ENCODE measurements around the gene FLYWCH2. TPM values are rescaled to one million over a fixed set of nuclear protein-coding genes. Genes with fewer than 3 reads are reported as not detected.

FLYWCH2 gene
- total and polyA plus RNA-seq, 9 of the 15 experiments (the other 6 are each of a cell fraction or from before 2014, with no cell fraction given) = 0.70 to 55.5 (median 7.6) TPM

DNA sequence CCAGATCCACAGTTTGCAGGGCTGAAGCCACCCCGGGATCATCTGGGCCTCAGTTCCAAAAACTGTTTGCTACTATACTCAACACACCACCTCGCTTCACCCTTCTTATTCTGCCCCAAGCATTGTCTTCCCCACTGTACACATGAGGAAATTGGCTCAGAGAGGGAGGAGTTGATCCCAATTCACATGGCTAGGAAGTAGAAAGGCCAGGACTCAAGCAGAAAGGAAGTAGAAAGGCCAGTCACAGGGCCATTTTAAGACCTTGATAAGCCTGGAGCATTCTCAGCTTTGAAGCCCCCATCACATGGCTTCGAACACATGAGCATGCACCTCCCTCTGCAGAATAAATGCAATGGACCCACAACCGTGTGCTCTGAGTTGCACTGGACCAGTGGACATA lies 17.4 kb upstream of the FLYWCH2 start (continued):
- TF ChIP-seq, protein P1, sequence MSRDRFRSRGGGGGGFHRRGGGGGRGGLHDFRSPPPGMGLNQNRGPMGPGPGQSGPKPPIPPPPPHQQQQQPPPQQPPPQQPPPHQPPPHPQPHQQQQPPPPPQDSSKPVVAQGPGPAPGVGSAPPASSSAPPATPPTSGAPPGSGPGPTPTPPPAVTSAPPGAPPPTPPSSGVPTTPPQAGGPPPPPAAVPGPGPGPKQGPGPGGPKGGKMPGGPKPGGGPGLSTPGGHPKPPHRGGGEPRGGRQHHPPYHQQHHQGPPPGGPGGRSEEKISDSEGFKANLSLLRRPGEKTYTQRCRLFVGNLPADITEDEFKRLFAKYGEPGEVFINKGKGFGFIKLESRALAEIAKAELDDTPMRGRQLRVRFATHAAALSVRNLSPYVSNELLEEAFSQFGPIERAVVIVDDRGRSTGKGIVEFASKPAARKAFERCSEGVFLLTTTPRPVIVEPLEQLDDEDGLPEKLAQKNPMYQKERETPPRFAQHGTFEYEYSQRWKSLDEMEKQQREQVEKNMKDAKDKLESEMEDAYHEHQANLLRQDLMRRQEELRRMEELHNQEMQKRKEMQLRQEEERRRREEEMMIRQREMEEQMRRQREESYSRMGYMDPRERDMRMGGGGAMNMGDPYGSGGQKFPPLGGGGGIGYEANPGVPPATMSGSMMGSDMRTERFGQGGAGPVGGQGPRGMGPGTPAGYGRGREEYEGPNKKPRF (IDR thresholded peaks at IDR 0.05; ENCODE audit: low read depth, low read length) = no peak
- TF ChIP-seq ILK (tag; IDR thresholded peaks at IDR 0.05; ENCODE audit: borderline replicate concordance, low read depth) = no peak
- no peak for TF ChIP-seq MBD2 (IDR thresholded peaks at IDR 0.05; ENCODE audit: borderline replicate concordance, low read depth)

DNA sequence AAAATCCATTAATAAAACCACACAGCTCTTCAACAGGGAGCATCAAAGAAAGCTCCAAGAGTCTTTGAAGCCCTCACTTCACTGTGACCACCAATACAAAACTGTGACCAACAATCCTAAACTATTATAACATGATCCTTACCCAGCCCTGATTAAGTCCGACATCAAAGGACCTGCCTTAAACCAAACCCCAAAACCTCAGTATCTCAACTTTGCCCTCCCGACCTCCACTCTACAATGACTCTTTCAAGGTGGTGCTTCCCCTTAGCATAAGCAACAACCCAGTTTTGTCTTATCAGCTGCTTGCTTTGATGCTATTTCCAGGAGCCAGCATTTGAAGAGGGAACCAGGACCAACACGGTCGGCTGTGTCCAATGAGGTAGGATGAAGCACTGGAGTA lies 16.6 kb upstream of the FLYWCH2 start:
- CTCF ChIA-PET (ENCODE audit: low intra/inter-chr PET ratio) = no interaction called here
- ATAC-seq (no peak), DNase-seq (ENCODE audit: extremely low read depth in 1 of 4, low spot score in 3 of 4) (no peak), FAIRE-seq (no peak)
- no peaks in the 10 kb centered on the region for H4K20me1 ChIP-seq (replicated peaks; ENCODE audit: control insufficient read depth, insufficient read depth, low read length)
- no peak overlapping the region for H3K27ac ChIP-seq (ENCODE audit: extremely low read depth, low read depth, low read length)
- POLR2A ChIA-PET = no interaction called here
- no peaks in the 10 kb centered on the region for H3K9me3 ChIP-seq (replicated peaks; ENCODE audit: control insufficient read depth, insufficient read depth, low read depth, low read length)
- H2AFZ ChIP-seq (ENCODE audit: low read depth, low read length) = no peak overlapping the region
- no TSS peak for BruUV-seq (replicated peaks)
- H3K4me1 ChIP-seq (replicated peaks in 1 of 2; ENCODE audit: control insufficient read depth in 2 of 2, insufficient read depth in 2 of 2, low read length in 2 of 2) = peaks cover 4 to 8% of the 10 kb centered on the region in 2 experiments; a peak in 3 of 5 replicates
- in situ Hi-C loops (cut with MboI) = no loop called here
- H3K9ac ChIP-seq (ENCODE audit: insufficient read depth in 1 of 2, low read depth in 2 of 2, low read length in 2 of 2) = no peak overlapping the region
- H3K27me3 ChIP-seq (ENCODE audit: control insufficient read depth in 2 of 2, insufficient read depth in 2 of 2, low read length in 2 of 2) = peaks cover 3 to 10% of the 10 kb centered on the region in 2 experiments; a peak in 2 of 5 replicates
- no peaks in the 10 kb centered on the region for H3K9me1 ChIP-seq (ENCODE audit: control insufficient read depth, insufficient read depth, low read length)
- no peaks in the 10 kb centered on the region for H3K36me3 ChIP-seq (ENCODE audit: control insufficient read depth, insufficient read depth, low read length)
- TF ChIP-seq CTBP1 (IDR thresholded peaks at IDR 0.05; ENCODE audit: borderline replicate concordance) = no peak
- TF ChIP-seq, protein P2, sequence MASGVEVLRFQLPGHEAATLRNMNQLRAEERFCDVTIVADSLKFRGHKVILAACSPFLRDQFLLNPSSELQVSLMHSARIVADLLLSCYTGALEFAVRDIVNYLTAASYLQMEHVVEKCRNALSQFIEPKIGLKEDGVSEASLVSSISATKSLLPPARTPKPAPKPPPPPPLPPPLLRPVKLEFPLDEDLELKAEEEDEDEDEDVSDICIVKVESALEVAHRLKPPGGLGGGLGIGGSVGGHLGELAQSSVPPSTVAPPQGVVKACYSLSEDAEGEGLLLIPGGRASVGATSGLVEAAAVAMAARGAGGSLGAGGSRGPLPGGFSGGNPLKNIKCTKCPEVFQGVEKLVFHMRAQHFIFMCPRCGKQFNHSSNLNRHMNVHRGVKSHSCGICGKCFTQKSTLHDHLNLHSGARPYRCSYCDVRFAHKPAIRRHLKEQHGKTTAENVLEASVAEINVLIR (CRISPR knock-in tag; IDR thresholded peaks at IDR 0.05) = no peak
- no peak for TF ChIP-seq ATF1 (CRISPR knock-in tag; IDR thresholded peaks at IDR 0.05)
- TF ChIP-seq ATF1 (tag; IDR thresholded peaks at IDR 0.05) = no peak
- no peak for TF ChIP-seq POLR3G (IDR thresholded peaks at IDR 0.05; ENCODE audit: extremely low read depth, insufficient read length, insufficient replicate concordance)
- no peak for TF ChIP-seq KLF1 (tag; IDR thresholded peaks at IDR 0.05)
- no peak for TF ChIP-seq ERF (CRISPR knock-in tag; IDR thresholded peaks at IDR 0.05)
- TF ChIP-seq, protein P3, sequence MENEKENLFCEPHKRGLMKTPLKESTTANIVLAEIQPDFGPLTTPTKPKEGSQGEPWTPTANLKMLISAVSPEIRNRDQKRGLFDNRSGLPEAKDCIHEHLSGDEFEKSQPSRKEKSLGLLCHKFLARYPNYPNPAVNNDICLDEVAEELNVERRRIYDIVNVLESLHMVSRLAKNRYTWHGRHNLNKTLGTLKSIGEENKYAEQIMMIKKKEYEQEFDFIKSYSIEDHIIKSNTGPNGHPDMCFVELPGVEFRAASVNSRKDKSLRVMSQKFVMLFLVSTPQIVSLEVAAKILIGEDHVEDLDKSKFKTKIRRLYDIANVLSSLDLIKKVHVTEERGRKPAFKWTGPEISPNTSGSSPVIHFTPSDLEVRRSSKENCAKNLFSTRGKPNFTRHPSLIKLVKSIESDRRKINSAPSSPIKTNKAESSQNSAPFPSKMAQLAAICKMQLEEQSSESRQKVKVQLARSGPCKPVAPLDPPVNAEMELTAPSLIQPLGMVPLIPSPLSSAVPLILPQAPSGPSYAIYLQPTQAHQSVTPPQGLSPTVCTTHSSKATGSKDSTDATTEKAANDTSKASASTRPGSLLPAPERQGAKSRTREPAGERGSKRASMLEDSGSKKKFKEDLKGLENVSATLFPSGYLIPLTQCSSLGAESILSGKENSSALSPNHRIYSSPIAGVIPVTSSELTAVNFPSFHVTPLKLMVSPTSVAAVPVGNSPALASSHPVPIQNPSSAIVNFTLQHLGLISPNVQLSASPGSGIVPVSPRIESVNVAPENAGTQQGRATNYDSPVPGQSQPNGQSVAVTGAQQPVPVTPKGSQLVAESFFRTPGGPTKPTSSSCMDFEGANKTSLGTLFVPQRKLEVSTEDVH (IDR thresholded peaks at IDR 0.05; ENCODE audit: low read depth, partially characterized antibody) = no peak
- TF ChIP-seq STAT5A (IDR thresholded peaks at IDR 0.05; ENCODE audit: borderline replicate concordance, low read length) = no peak
- no peak for TF ChIP-seq ZSCAN32 (CRISPR knock-in tag; IDR thresholded peaks at IDR 0.05)
- TF ChIP-seq IFI16 (CRISPR knock-in tag; IDR thresholded peaks at IDR 0.05) = no peak
- TF ChIP-seq SP2 (IDR thresholded peaks at IDR 0.05; ENCODE audit: extremely low read depth, low read depth, low read length, poor library complexity, severe bottlenecking) = no peak
- no peak for TF ChIP-seq SMC3 (conservative IDR thresholded peaks at IDR 0.05; ENCODE audit: insufficient read depth, low read depth, low read length)
- WGBS (ENCODE audit: insufficient coverage, low coverage, missing lambda C conversion rate) = 11% methylated on average over 4 of the region's 4 CpGs
- H3K4me2 ChIP-seq (ENCODE audit: insufficient read depth, low read length) = no peak overlapping the region
- no peak overlapping the region for H3K4me3 ChIP-seq
- intact Hi-C loops (cut with micrococcal nuclease) = no loop called here
- no peaks in the 10 kb centered on the region for H3K79me2 ChIP-seq (ENCODE audit: control insufficient read depth, insufficient read depth, low read length)
